Psoas muscle (tissue), 8 donors: ENCODE results near the gene RAB3C. TPM values are rescaled to one million over a fixed set of nuclear protein-coding genes. Genes with fewer than 3 reads are reported as not detected.

Experiments
- ATAC-seq, 4 donors: fragments of 200-7000 bp; cut with Tn5 transposase; one replicate each; pipeline ENCODE4 v1.9.1; 2020; ENCODE audit warnings: moderate library complexity in 3 of 4, mild to moderate bottlenecking in 2 of 4
- DNase-seq, 2 donors: peaks; one replicate each; pipeline ENCODE4 v3.0.0-alpha.2; 2020
- H3K27ac ChIP-seq: fragments of 200-600 bp; one replicate; pipeline ENCODE4 v1.8.0; 2022
- H3K27me3 ChIP-seq, 3 donors: fragments of 200-600 bp in 1 of 3; one replicate each; pipeline versions ENCODE4 v1.6.1 to v1.8.0; 2013 to 2022; ENCODE audit warnings: low read length in 2 of 3, mild to moderate bottlenecking in 2 of 3, moderate library complexity in 1 of 3; ENCODE audit not compliant: insufficient read depth in 3 of 3
- H3K36me3 ChIP-seq, 2 donors: fragments of 200-600 bp in 1 of 2; one replicate each; pipeline versions ENCODE4 v1.6.1 to v1.8.0; 2013 to 2022; ENCODE audit warnings: low read depth in 1 of 2, mild to moderate bottlenecking in 1 of 2, moderate library complexity in 1 of 2; ENCODE audit not compliant: insufficient read depth in 1 of 2
- H3K4me1 ChIP-seq: fragments of 200-600 bp; one replicate; pipeline ENCODE4 v1.8.0; 2022
- H3K4me3 ChIP-seq: fragments of 200-600 bp; one replicate; pipeline ENCODE4 v1.8.0; 2022; ENCODE audit warnings: mild to moderate bottlenecking
- H3K9me3 ChIP-seq: fragments of 200-600 bp; one replicate; pipeline ENCODE4 v1.8.0; 2022
- CTCF ChIP-seq: fragments of 200-600 bp; IDR thresholded peaks from one replicate; pipeline ENCODE4 v1.8.0; 2022; ENCODE audit warnings: antibody characterized with exemption
- WGBS, 3 donors: extraction: QIAGEN DNeasy Blood & Tissue Kit; methylation state at CpG; one replicate each; pipeline versions ENCODE4 v1.1.6 to v1.1.7; 2013; 5-methylcytosine and 5-hydroxymethylcytosine counted together
- intact Hi-C, 2 donors: fragments of 100-400 bp; cut with DNase I; formaldehyde crosslinking; loops; one replicate each; pipeline versions ENCODE4 v1.11.0 to v1.14.2; 2022
- polyA plus RNA-seq, 3 donors: library from polyadenylated mRNA; stranded (reverse); fragments of 200-250 nt; gene quantifications; one replicate each; pipeline ENCODE4 v1.2.3, GENCODE V29; 2013
- total RNA-seq, 4 donors: library from RNA; stranded (reverse); fragmentation: NEBNext Ultra II Directional in 2 of 4; extraction: Animal tissue kit (Norgen Biotek cat#: 25700) in 2 of 4; gene quantifications; one replicate each; pipeline versions ENCODE4 v1.2.1 to v1.2.4, GENCODE V29; 2021 to 2023
- donor health status: healthy with polysubstance abuse.
- donor health status: DM: no; HTN: no; CAD: no; lungs with moderate emphysema.
- donor health status: Bipolar disorder and iron deficiency.
- donor health status: healthy.
- donor health status: DM: yes; HTN: yes; CAD: no.
- donor health status: DM: no; HTN: no; CAD: no.
- donor health status: DM: no; HTN: no; CAD: no.
- donor health status: DM: yes; HTN: yes; CAD: no.

The RAB3C gene
- total and polyA plus RNA-seq, 7 donors: 0.16 to 2.2 (median 0.62) TPM

- Histone ChIP-seq H3K27ac (no peak overlapping the region), H3K9me3 (no peaks in the 10 kb centered on the region), H3K4me3 (no peak overlapping the region), H3K36me3 (no peaks in the 10 kb centered on the region), H3K27me3 (no peaks in the 10 kb centered on the region), H3K4me1 (no peaks in the 10 kb centered on the region)
- peak in 2 of 4 donors; percentile 12 to 39 for ATAC-seq
- TF ChIP-seq CTCF: no peak
- 85 to 87% (median 86%) methylated on average over 5 of the region's 5 CpGs for WGBS, 3 donors
- intact Hi-C loops: loop anchor here (10.0 kb wide), 1 partner anchor 932 kb away; no protein-coding TSS in a partner anchor
- DNase-seq: no peak
Observed at GRCh38 chr5:58872670-58873273, 289.9 kb downstream of the RAB3C start.

GRCh38 chr5:58875599-58875998 is 292.7 kb downstream of the RAB3C start:
- H3K9me3 ChIP-seq: no peaks in the 10 kb centered on the region
- no peak for TF ChIP-seq CTCF
- WGBS, 3 donors: 77 to 80% (median 80%) methylated on average over 3 of the region's 3 CpGs
- intact Hi-C loops: loop anchor here (10.0 kb wide), 1 partner anchor 929 kb away; no protein-coding TSS in a partner anchor
- H3K4me3 ChIP-seq: no peak overlapping the region
- no peak for DNase-seq
- no peak for ATAC-seq
- H3K27ac ChIP-seq: no peak overlapping the region
- H3K4me1 ChIP-seq: no peaks in the 10 kb centered on the region
- H3K27me3 ChIP-seq: no peaks in the 10 kb centered on the region
- no peaks in the 10 kb centered on the region for H3K36me3 ChIP-seq

GRCh38 chr5:58885260-58885659 is 302.4 kb downstream of the RAB3C start:
- WGBS, 3 donors: 53 to 58% (median 57%) methylated on average over 2 of the region's 2 CpGs
- no peak for TF ChIP-seq CTCF
- intact Hi-C loops: loop anchor here (5.0 to 10.0 kb wide), 4 partner anchors 37 to 790 kb away; no protein-coding TSS in a partner anchor
- peaks cover 8% of the 10 kb centered on the region for H3K9me3 ChIP-seq
- peaks cover 12% of the 10 kb centered on the region for H3K4me1 ChIP-seq
- no peak overlapping the region for H3K4me3 ChIP-seq
- DNase-seq (no peak), ATAC-seq (no peak)
- no peak overlapping the region for H3K27ac ChIP-seq
- peaks cover 0 to 3% (median 0%) of the 10 kb centered on the region in 3 donors for H3K27me3 ChIP-seq
- no peaks in the 10 kb centered on the region for H3K36me3 ChIP-seq

GRCh38 chr5:58886315-58887207 is 303.7 kb downstream of the RAB3C start:
- TF ChIP-seq CTCF: peak; percentile 93
- WGBS, 3 donors: 36 to 44% (median 37%) methylated on average over 14 of the region's 14 CpGs
- ATAC-seq: peak; percentile 82 to 92 (median 84)
- peak; percentile 56 to 79 for DNase-seq
- Histone ChIP-seq H3K9me3 (peaks cover 8% of the 10 kb centered on the region), H3K27me3 (no peaks in the 10 kb centered on the region), H3K36me3 (no peaks in the 10 kb centered on the region), H3K27ac (peak overlapping the region; percentile 33), H3K4me1 (peaks cover 12% of the 10 kb centered on the region), H3K4me3 (no peak overlapping the region)
- intact Hi-C loops: loop anchor here (5.0 to 10.0 kb wide), 4 partner anchors 36 to 788 kb away; no protein-coding TSS in a partner anchor
